DND-41 (cell line): ENCODE data around the gene GABBR2.

Experiments used
- ATAC-seq: fragments of 200-7000 bp; cut with Tn5 transposase; 3 replicates; pipeline ENCODE4 v1.9.1; 2021; ENCODE audit warnings: low read depth; ENCODE audit not compliant: insufficient read depth
- DNase-seq: peaks from one replicate; pipeline ENCODE4 v3.0.0-alpha.2; 2020
- H2AFZ ChIP-seq: 2 replicates; pipeline ENCODE4 v1.6.0; 2012; ENCODE audit warnings: low read depth, low read length
- H3K27ac ChIP-seq: 2 replicates; pipeline ENCODE4 v1.5.1; 2012; ENCODE audit warnings: low read length, inconsistent platforms
- H3K27me3 ChIP-seq: fragments of 200-600 bp; sonication (generic); 2 replicates; pipeline ENCODE4 v1.6.0; 2012; ENCODE audit warnings: low read length, mild to moderate bottlenecking, inconsistent platforms; ENCODE audit not compliant: insufficient read depth, poor library complexity
- H3K36me3 ChIP-seq: 2 replicates; pipeline ENCODE4 v1.5.1; 2012; ENCODE audit warnings: low read length, inconsistent platforms; ENCODE audit not compliant: insufficient read depth
- H3K4me1 ChIP-seq: 2 replicates; pipeline ENCODE4 v1.5.1; 2012; ENCODE audit warnings: mild to moderate bottlenecking, low read length; ENCODE audit not compliant: insufficient read depth
- H3K4me2 ChIP-seq: 2 replicates; pipeline ENCODE4 v1.6.0; 2012; ENCODE audit warnings: mild to moderate bottlenecking, moderate library complexity, low read length, inconsistent platforms; ENCODE audit not compliant: insufficient read depth
- H3K4me3 ChIP-seq, 2 experiments: fragments of 200-600 bp in 1 of 2; shearing (Covaris generic) in 1 of 2; 2 replicates each; pipeline ENCODE4 v1.5.1; 2012 to 2016; ENCODE audit warnings: inconsistent platforms in 2 of 2, low read length in 2 of 2, mild to moderate bottlenecking in 2 of 2, low read depth in 1 of 2, moderate library complexity in 1 of 2
- H3K79me2 ChIP-seq: 2 replicates; pipeline ENCODE4 v1.6.0; 2012; ENCODE audit warnings: low read length, inconsistent platforms; ENCODE audit not compliant: insufficient read depth
- H3K9ac ChIP-seq: 2 replicates; pipeline ENCODE4 v1.6.0; 2012; ENCODE audit warnings: low read depth, mild to moderate bottlenecking, inconsistent platforms, low read length, moderate library complexity
- H3K9me3 ChIP-seq: 2 replicates; pipeline ENCODE4 v1.5.1; 2012; ENCODE audit warnings: low read length, moderate library complexity, mild to moderate bottlenecking, inconsistent platforms; ENCODE audit not compliant: insufficient read depth, severe bottlenecking
- H4K20me1 ChIP-seq: 2 replicates; pipeline ENCODE4 v1.6.0; 2012; ENCODE audit warnings: low read length; ENCODE audit not compliant: insufficient read depth
- CTCF ChIP-seq: IDR thresholded peaks from 2 replicates; pipeline ENCODE4 v1.5.1; 2012; ENCODE audit warnings: borderline replicate concordance, low read length, moderate library complexity, mild to moderate bottlenecking; ENCODE audit not compliant: poor library complexity, severe bottlenecking; ENCODE audit errors: extremely low read depth
- EZH2 ChIP-seq: IDR thresholded peaks from 3 replicates; pipeline ENCODE4 v1.6.1; 2012; ENCODE audit warnings: borderline replicate concordance, low read depth, mild to moderate bottlenecking, moderate library complexity, low read length, inconsistent platforms; ENCODE audit not compliant: severe bottlenecking

Gene GABBR2

GRCh38 chr9:98698856-98699255, 9.9 kb downstream of the GABBR2 start:
- Histone ChIP-seq H3K4me3 (no peak overlapping the region), H4K20me1 (no peaks in the 10 kb centered on the region), H3K4me1 (no peaks in the 10 kb centered on the region), H2AFZ (no peak overlapping the region), H3K9me3 (no peaks in the 10 kb centered on the region), H3K27ac (no peak overlapping the region), H3K36me3 (no peaks in the 10 kb centered on the region), H3K4me2 (no peak overlapping the region), H3K9ac (no peak overlapping the region), H3K79me2 (no peaks in the 10 kb centered on the region), H3K27me3 (no peaks in the 10 kb centered on the region)
- TF ChIP-seq CTCF, result no peak
- no peak for TF ChIP-seq EZH2
- ATAC-seq (no peak), DNase-seq (no peak)

DNA sequence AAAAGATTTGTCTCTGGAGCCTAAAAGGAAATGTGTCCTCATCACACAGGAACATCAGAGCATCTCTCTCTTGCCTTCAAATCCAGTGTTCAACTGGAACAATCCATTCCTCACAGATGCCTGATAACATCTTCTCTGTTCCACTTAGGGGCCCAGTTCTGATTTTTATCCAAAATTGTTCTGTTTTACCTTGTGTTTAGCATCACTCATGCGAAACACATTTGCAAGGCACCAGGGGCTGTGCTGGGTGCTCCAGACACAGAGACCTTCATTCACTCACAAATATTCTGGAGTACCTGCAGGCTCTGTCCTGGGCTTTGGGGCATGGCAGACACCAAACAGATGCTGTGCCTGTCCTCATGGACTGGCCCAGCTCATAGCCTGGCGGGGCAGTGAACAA, 13.8 kb downstream of the GABBR2 start:
- Histone ChIP-seq H3K79me2 (no peaks in the 10 kb centered on the region), H3K4me3 (no peak overlapping the region), H3K27ac (no peak overlapping the region), H3K9me3 (no peaks in the 10 kb centered on the region), H3K36me3 (no peaks in the 10 kb centered on the region), H3K4me2 (no peak overlapping the region), H4K20me1 (no peaks in the 10 kb centered on the region), H3K9ac (no peak overlapping the region), H3K27me3 (peaks cover 2% of the 10 kb centered on the region), H2AFZ (no peak overlapping the region), H3K4me1 (no peaks in the 10 kb centered on the region)
- ATAC-seq (no peak), DNase-seq (no peak)
- no peak for TF ChIP-seq CTCF
- no peak for TF ChIP-seq EZH2

DNA sequence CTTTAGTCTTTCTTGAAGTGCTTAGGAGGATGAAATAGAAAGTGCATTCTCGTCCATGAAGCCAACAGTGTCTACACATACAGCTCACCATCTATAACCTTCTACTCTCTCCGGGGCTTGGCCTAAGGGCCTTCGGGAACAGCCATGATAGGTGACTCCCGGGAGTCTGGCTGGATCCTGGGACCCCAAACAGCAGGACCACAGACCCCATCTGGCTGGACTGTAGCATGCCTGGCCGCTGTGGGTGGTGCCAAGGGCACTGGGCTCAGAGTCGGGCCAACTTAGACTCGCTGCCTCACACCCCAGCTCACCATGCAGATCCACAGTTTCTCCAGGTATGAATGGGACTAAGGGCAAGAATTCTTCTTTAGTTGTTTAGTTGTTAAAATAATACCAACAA, 16.3 kb downstream of the GABBR2 start:
- Histone ChIP-seq H3K4me2 (no peak overlapping the region), H3K79me2 (no peaks in the 10 kb centered on the region), H3K4me1 (no peaks in the 10 kb centered on the region)

More for the DNA sequence above, 16.3 kb downstream of the GABBR2 start:
- ATAC-seq (no peak), DNase-seq (no peak)
- TF ChIP-seq EZH2 (no peak), CTCF (no peak)
- no peak overlapping the region for H2AFZ ChIP-seq
- no peaks in the 10 kb centered on the region for H3K9me3 ChIP-seq
- no peak overlapping the region for H3K9ac ChIP-seq
- no peaks in the 10 kb centered on the region for H4K20me1 ChIP-seq
- H3K27me3 ChIP-seq, result peaks cover 7% of the 10 kb centered on the region
- H3K36me3 ChIP-seq, result no peaks in the 10 kb centered on the region
- H3K27ac ChIP-seq, result no peak overlapping the region
- H3K4me3 ChIP-seq, result no peak overlapping the region
